GM10266 (cell line): ENCODE data around the gene EFNA1.
"Not testable (repeated sequence)": the region's sequence is repeated elsewhere in the genome, so short reads cannot be mapped to it uniquely, and the experiment has no call there.

ENCODE experiments used
- DNase-seq: peaks from one replicate; pipeline ENCODE4 v3.0.0; 2012; ENCODE audit errors: extremely low spot score
- CTCF ChIP-seq: IDR thresholded peaks from 2 replicates; pipeline ENCODE4 v1.5.1; 2012; ENCODE audit warnings: mild to moderate bottlenecking, low read depth; ENCODE audit not compliant: control insufficient read depth, insufficient read depth; ENCODE audit errors: missing control alignments

The EFNA1 gene

GRCh38 chr1:155160128-155160527 is 32.5 kb downstream of the EFNA1 start:
- no peak for TF ChIP-seq CTCF
- no peak for DNase-seq

GRCh38 chr1:155162631-155163030 is 35.0 kb downstream of the EFNA1 start:
- DNase-seq = not testable (repeated sequence)

DNA sequence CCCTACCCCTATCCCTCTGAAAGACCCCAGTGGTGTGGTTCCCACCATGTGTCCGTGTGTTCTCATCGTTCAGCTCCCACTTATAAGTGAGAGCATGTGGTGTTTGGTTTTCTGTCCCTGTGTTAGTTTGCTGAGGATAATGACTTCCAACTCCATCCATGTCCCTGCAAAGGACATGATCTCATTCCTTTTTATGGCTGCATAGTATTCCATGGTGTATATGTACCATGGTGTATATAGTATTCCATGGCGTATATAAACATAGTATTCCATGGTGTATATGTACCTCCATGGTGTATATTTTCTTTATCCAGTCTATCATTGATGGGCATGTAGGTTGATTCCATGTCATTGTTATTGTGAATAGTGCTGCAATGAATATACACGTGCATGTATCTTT is 36.1 kb downstream of the EFNA1 start:
- not testable (repeated sequence) for DNase-seq

- not testable (repeated sequence) for DNase-seq
Observed at GRCh38 chr1:155164625-155165024, 36.9 kb downstream of the EFNA1 start.

- no peak for DNase-seq
- no peak for TF ChIP-seq CTCF
Observed at GRCh38 chr1:155166051-155166470, 38.4 kb downstream of the EFNA1 start.

DNA sequence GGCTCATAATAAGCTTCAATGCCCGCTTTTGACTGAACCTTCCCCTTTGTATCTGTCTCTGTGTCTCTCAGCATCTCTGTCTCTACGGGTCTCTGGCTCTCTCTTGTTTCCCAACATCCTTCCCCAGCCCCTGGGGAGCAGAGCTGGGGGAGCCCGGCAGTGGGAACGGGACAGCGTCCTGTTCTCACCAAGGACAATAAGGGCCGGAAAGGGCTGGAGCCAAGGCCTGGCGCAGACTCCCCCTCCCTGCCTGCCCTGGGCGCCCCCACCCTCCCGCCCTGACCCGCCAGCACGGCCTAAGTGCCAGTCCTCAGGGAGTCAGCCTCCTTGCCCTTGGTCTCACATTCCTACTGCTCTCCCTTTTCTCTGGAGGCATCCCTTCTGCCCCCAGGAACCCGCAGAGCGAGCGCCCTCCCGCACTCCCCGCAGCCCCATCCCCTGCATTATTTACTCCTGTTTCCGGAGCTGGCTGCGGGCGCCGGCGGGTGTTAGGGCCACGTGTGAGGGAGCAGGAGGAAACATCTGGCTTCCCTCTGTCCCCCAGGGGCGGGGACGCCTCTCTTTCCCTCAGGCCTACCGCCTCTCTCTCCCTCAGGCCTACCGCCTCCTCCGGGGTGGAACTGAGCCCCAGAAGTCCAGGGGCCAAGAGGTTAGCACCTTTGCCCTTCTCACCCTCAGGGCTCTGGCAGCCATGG is 38.9 kb downstream of the EFNA1 start:
- DNase-seq = no peak
- TF ChIP-seq CTCF = no peak

- peak; percentile 80 for DNase-seq
- TF ChIP-seq CTCF = peak; percentile 94
Observed at GRCh38 chr1:155167166-155168104, 39.8 kb downstream of the EFNA1 start.

- DNase-seq = not testable (repeated sequence)
Observed at GRCh38 chr1:155168105-155168445, 40.4 kb downstream of the EFNA1 start.

DNA sequence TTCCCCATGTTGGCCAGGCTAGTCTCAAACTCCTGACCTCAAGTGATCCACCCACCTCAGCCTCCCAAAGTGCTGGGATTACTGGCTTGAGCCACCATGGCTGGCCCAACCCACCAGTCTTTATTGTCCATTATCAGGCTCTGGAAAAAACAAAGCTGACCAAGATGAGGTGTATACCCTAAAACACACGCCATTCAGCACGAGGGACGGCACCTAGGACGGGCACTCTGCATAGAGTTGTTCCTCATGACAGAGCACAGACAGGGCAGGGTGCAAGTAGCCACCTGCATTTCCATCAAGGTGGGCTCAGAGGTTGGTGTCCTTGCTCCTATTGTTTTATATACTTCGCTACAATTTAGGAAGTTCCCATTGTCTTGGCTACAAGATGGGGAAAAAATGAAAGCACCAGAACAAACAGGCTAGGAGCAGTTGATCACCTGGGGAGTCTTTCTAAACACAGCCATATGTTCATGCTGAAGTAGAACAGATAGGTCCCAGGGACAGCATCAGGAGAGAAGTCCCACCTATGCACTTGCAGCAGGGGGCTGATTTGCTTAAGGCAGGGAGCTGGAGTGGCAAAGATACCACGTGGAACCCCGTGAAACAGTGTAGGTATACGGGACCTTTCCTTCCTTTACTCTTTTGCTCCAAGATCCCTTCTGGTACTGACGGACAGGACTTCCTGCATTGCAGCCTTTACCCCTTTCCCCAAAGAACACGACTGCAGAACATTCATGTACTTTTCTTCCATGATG is 41.0 kb downstream of the EFNA1 start:
- no peak for TF ChIP-seq CTCF
- DNase-seq = no peak
